ENCODE measurements around the gene MGAT3.

- no peak for TF ChIP-seq POLR2A (IDR thresholded peaks at IDR 0.05)
- no peak for TF ChIP-seq EP300 (IDR thresholded peaks at IDR 0.05)
- TF ChIP-seq, protein P1, sequence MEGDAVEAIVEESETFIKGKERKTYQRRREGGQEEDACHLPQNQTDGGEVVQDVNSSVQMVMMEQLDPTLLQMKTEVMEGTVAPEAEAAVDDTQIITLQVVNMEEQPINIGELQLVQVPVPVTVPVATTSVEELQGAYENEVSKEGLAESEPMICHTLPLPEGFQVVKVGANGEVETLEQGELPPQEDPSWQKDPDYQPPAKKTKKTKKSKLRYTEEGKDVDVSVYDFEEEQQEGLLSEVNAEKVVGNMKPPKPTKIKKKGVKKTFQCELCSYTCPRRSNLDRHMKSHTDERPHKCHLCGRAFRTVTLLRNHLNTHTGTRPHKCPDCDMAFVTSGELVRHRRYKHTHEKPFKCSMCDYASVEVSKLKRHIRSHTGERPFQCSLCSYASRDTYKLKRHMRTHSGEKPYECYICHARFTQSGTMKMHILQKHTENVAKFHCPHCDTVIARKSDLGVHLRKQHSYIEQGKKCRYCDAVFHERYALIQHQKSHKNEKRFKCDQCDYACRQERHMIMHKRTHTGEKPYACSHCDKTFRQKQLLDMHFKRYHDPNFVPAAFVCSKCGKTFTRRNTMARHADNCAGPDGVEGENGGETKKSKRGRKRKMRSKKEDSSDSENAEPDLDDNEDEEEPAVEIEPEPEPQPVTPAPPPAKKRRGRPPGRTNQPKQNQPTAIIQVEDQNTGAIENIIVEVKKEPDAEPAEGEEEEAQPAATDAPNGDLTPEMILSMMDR (IDR thresholded peaks at IDR 0.05) = no peak
These were observed 26.1 kb upstream of the MGAT3 start for GRCh38 chr22:39430576-39431150.
